OCI-LY1 (cell line): ENCODE data around the gene AMH.

ENCODE experiments used
- H2AFZ ChIP-seq: fragments of 200-600 bp; sonication (generic), shearing (Covaris generic); 2 replicates; pipeline ENCODE4 v1.6.0; 2014; ENCODE audit warnings: antibody characterized with exemption, mild to moderate bottlenecking, low read length
- H3F3A ChIP-seq: fragments of 200-600 bp; sonication (generic), shearing (Covaris generic); 2 replicates; pipeline ENCODE4 v1.6.0; 2014; ENCODE audit warnings: mild to moderate bottlenecking, antibody characterized with exemption, low read length, moderate library complexity; ENCODE audit not compliant: insufficient read depth
- H3K27ac ChIP-seq: fragments of 200-600 bp; sonication (generic); 2 replicates; pipeline ENCODE4 v1.5.1; 2014; ENCODE audit warnings: low read length, mixed run types, mild to moderate bottlenecking, low read depth; ENCODE audit not compliant: poor library complexity, severe bottlenecking
- H3K27me3 ChIP-seq: fragments of 200-600 bp; sonication (generic); 2 replicates; pipeline ENCODE4 v1.6.0; 2014; ENCODE audit warnings: antibody characterized with exemption, mild to moderate bottlenecking, low read length, moderate library complexity; ENCODE audit not compliant: insufficient read depth
- H3K36me3 ChIP-seq: fragments of 200-600 bp; sonication (generic); 2 replicates; pipeline ENCODE4 v1.6.1; 2014; ENCODE audit warnings: mild to moderate bottlenecking, antibody characterized with exemption, low read length, moderate library complexity, mixed read lengths; ENCODE audit not compliant: insufficient read depth
- H3K4me1 ChIP-seq: fragments of 200-600 bp; sonication (generic); 2 replicates; pipeline ENCODE4 v1.5.1; 2014; ENCODE audit warnings: mild to moderate bottlenecking, low read length, moderate library complexity; ENCODE audit not compliant: insufficient read depth, severe bottlenecking
- H3K4me2 ChIP-seq: fragments of 200-600 bp; sonication (generic), shearing (Covaris generic); 2 replicates; pipeline ENCODE4 v1.6.1; 2014; ENCODE audit warnings: low read length
- H3K4me3 ChIP-seq: fragments of 200-600 bp; sonication (generic); 2 replicates; pipeline ENCODE4 v1.5.1; 2014; ENCODE audit warnings: low read length, low read depth, mild to moderate bottlenecking, mixed read lengths; ENCODE audit not compliant: poor library complexity, severe bottlenecking
- H3K79me2 ChIP-seq: fragments of 200-600 bp; shearing (Covaris generic); 2 replicates; pipeline ENCODE4 v1.6.1; 2016; ENCODE audit warnings: mixed run types, low read length, mixed read lengths; ENCODE audit not compliant: insufficient read depth
- H3K9ac ChIP-seq: fragments of 200-600 bp; sonication (generic), shearing (Covaris generic); 2 replicates; pipeline ENCODE4 v1.6.1; 2014; ENCODE audit warnings: mild to moderate bottlenecking, low read length, mixed read lengths
- H3K9me2 ChIP-seq: fragments of 200-600 bp; sonication (generic), shearing (Covaris generic); 2 replicates; pipeline ENCODE4 v1.6.1; 2014; ENCODE audit warnings: low read depth, mild to moderate bottlenecking, low read length, mixed read lengths
- H3K9me3 ChIP-seq: fragments of 200-600 bp; shearing (Covaris generic); 2 replicates; pipeline ENCODE4 v1.6.1; 2014; ENCODE audit warnings: low read length, mixed read lengths
- H4K20me1 ChIP-seq: fragments of 200-600 bp; sonication (generic), shearing (Covaris generic); 2 replicates; pipeline ENCODE4 v1.6.0; 2016; ENCODE audit warnings: mild to moderate bottlenecking, low read length; ENCODE audit not compliant: insufficient read depth
- CTCF ChIP-seq: fragments of 200-600 bp; sonication (generic), shearing (Covaris generic); IDR thresholded peaks from 2 replicates; pipeline ENCODE4 v1.5.1; 2017; ENCODE audit warnings: mild to moderate bottlenecking, antibody characterized with exemption, low read length, moderate library complexity, mixed read lengths
- EZH2 ChIP-seq: fragments of 200-600 bp; sonication (generic), shearing (Covaris generic); IDR thresholded peaks from 2 replicates; pipeline ENCODE4 v1.8.0; 2017; ENCODE audit warnings: borderline replicate concordance, mixed run types, mild to moderate bottlenecking, antibody characterized with exemption, low read length, moderate library complexity, mixed read lengths

The AMH gene

GRCh38 chr19:2282062-2282861 lies 33.1 kb downstream of the AMH start, which contains the start of gene PEAK3:
TSS of gene PEAK3 (minus strand) at chr19:2282175. CDS start at chr19:2280931, 1,244 bp downstream.
- no peak within 1 kb of the TSS for H3K27ac ChIP-seq
- no peaks in the 10 kb centered on the region for H3K9me2 ChIP-seq
- TF ChIP-seq CTCF (no peak), EZH2 (no peak)
- no peaks in the 10 kb centered on the region for H3K4me1 ChIP-seq
- H2AFZ ChIP-seq, result no peak within 1 kb of the TSS
- H3K9me3 ChIP-seq, result no peaks in the 10 kb centered on the region
- no peak within 1 kb of the TSS for H3K9ac ChIP-seq
- H3K79me2 ChIP-seq, result no peaks in the 10 kb centered on the region
- H3K4me3 ChIP-seq, result no peak within 1 kb of the TSS
- H4K20me1 ChIP-seq, result no peaks in the 10 kb centered on the region
- H3K4me2 ChIP-seq, result no peak within 1 kb of the TSS
- no peaks in the 10 kb centered on the region for H3K36me3 ChIP-seq
- no peaks in the 10 kb centered on the region for H3F3A ChIP-seq
- H3K27me3 ChIP-seq, result peaks cover 9% of the 10 kb centered on the region

- H3K9ac ChIP-seq, result no peak overlapping the region
- H3F3A ChIP-seq, result no peaks in the 10 kb centered on the region
- no peak overlapping the region for H2AFZ ChIP-seq
- no peak overlapping the region for H3K4me3 ChIP-seq
- no peaks in the 10 kb centered on the region for H3K9me3 ChIP-seq
- H4K20me1 ChIP-seq, result no peaks in the 10 kb centered on the region
- TF ChIP-seq CTCF, result no peak
- TF ChIP-seq EZH2, result no peak
- H3K27ac ChIP-seq, result no peak overlapping the region
- H3K9me2 ChIP-seq, result no peaks in the 10 kb centered on the region
- peaks cover 9% of the 10 kb centered on the region for H3K27me3 ChIP-seq
- H3K4me1 ChIP-seq, result no peaks in the 10 kb centered on the region
- no peaks in the 10 kb centered on the region for H3K79me2 ChIP-seq
- H3K4me2 ChIP-seq, result no peak overlapping the region
- no peaks in the 10 kb centered on the region for H3K36me3 ChIP-seq
Measured at GRCh38 chr19:2282862-2283237, 33.7 kb downstream of the AMH start.

- Histone ChIP-seq H3K9me2 (no peaks in the 10 kb centered on the region), H2AFZ (no peak overlapping the region), H3K27me3 (peaks cover 15% of the 10 kb centered on the region), H3K9me3 (no peaks in the 10 kb centered on the region), H3K9ac (no peak overlapping the region), H3K36me3 (no peaks in the 10 kb centered on the region), H3K79me2 (no peaks in the 10 kb centered on the region), H3K4me2 (no peak overlapping the region), H3K27ac (no peak overlapping the region), H4K20me1 (no peaks in the 10 kb centered on the region), H3F3A (no peaks in the 10 kb centered on the region), H3K4me3 (no peak overlapping the region), H3K4me1 (peaks cover 2% of the 10 kb centered on the region)
- TF ChIP-seq EZH2 (no peak), CTCF (no peak)
Measured at GRCh38 chr19:2283835-2284507, 34.8 kb downstream of the AMH start.
